GM18505 (cell line): Measurements from ENCODE around the gene FMO2.

Source experiments
- ATAC-seq: cut with Tn5 transposase; IDR thresholded peaks from one replicate; pipeline ENCODE4 v1.9.1; 2021; ENCODE audit not compliant: unreplicated experiment
- POLR2A ChIP-seq: IDR thresholded peaks from 4 replicates; pipeline ENCODE4 v1.6.1; 2011; ENCODE audit warnings: borderline replicate concordance; ENCODE audit not compliant: insufficient read depth, insufficient read length; ENCODE audit errors: extremely low read depth

FMO2 gene

GRCh38 chr1:171188388-171189266, 3.5 kb downstream of the FMO2 start:
- TF ChIP-seq POLR2A = no peak
- peak; percentile 81 for ATAC-seq

- TF ChIP-seq POLR2A = no peak
- ATAC-seq = no peak
Measured at GRCh38 chr1:171191992-171192391, 6.9 kb downstream of the FMO2 start.

GRCh38 chr1:171195767-171196166, 10.7 kb downstream of the FMO2 start:
- no peak for TF ChIP-seq POLR2A
- ATAC-seq = no peak

GRCh38 chr1:171196351-171196750, 11.3 kb downstream of the FMO2 start:
- no peak for TF ChIP-seq POLR2A
- ATAC-seq = no peak

- TF ChIP-seq POLR2A = no peak
Measured at GRCh38 chr1:171198081-171198480, 13.0 kb downstream of the FMO2 start.

GRCh38 chr1:171204296-171204695, 19.2 kb downstream of the FMO2 start:
- TF ChIP-seq POLR2A = no peak
- ATAC-seq = no peak

More at GRCh38 chr1:171198081-171198480, 13.0 kb downstream of the FMO2 start:
- ATAC-seq = no peak

GRCh38 chr1:171206204-171206977, 21.3 kb downstream of the FMO2 start:
- no peak for TF ChIP-seq POLR2A
- no peak for ATAC-seq

- no peak for TF ChIP-seq POLR2A
- no peak for ATAC-seq
Measured at GRCh38 chr1:171206978-171207355, 21.9 kb downstream of the FMO2 start.

- ATAC-seq = no peak
- no peak for TF ChIP-seq POLR2A
Measured at GRCh38 chr1:171207377-171207776, 22.3 kb downstream of the FMO2 start.

GRCh38 chr1:171210355-171210754, 25.3 kb downstream of the FMO2 start:
- TF ChIP-seq POLR2A = no peak
- no peak for ATAC-seq

GRCh38 chr1:171212607-171213351, 27.7 kb downstream of the FMO2 start:
- ATAC-seq = no peak

GRCh38 chr1:171213559-171214454, 28.7 kb downstream of the FMO2 start:
- ATAC-seq = no peak
- no peak for TF ChIP-seq POLR2A

More at GRCh38 chr1:171212607-171213351, 27.7 kb downstream of the FMO2 start:
- no peak for TF ChIP-seq POLR2A
